GM18507 (cell line): ENCODE measurements around the gene MOCS3.

ENCODE experiments used
- DNase-seq: peaks from one replicate; pipeline ENCODE4 v3.0.0; 2011; ENCODE audit warnings: low read depth; ENCODE audit not compliant: insufficient read length; ENCODE audit errors: extremely low spot score
- FAIRE-seq: peaks from 2 replicates; lab custom pipeline; 2011; peaks lifted over from hg19 to GRCh38; lab: Jason Lieb, UNC

Gene MOCS3, protein sequence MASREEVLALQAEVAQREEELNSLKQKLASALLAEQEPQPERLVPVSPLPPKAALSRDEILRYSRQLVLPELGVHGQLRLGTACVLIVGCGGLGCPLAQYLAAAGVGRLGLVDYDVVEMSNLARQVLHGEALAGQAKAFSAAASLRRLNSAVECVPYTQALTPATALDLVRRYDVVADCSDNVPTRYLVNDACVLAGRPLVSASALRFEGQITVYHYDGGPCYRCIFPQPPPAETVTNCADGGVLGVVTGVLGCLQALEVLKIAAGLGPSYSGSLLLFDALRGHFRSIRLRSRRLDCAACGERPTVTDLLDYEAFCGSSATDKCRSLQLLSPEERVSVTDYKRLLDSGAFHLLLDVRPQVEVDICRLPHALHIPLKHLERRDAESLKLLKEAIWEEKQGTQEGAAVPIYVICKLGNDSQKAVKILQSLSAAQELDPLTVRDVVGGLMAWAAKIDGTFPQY

DNA sequence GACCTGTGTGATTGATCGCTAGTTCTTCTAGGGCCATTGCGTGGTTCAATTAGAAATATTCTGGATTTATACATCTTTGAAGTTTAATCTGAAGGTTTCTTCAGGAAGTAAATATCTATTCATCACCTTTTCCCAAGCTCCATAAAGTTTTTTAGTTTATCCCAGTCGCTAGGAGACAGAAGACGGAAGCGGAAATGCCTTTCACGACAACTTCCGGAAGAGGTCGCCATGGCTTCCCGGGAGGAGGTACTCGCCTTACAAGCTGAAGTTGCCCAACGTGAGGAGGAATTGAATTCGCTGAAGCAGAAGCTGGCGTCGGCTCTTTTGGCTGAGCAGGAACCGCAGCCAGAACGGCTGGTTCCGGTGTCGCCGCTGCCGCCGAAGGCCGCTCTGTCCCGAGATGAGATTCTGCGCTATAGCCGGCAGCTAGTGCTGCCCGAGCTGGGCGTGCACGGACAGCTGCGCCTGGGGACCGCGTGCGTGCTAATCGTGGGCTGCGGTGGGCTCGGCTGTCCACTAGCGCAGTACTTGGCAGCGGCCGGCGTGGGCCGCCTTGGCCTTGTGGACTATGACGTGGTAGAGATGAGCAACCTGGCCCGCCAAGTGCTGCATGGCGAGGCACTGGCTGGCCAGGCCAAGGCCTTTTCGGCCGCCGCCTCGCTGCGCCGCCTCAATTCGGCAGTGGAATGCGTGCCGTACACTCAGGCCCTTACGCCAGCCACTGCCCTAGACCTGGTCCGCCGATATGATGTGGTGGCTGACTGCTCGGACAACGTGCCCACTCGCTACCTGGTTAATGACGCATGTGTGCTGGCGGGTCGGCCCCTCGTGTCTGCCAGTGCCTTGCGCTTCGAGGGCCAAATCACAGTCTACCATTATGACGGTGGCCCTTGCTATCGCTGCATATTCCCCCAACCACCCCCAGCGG is at the start of gene MOCS3:
TSS of gene MOCS3 (plus strand) at position 204 of the 928 bp plus-strand sequence. CDS start at position 229, 25 bp downstream.
- FAIRE-seq: peak; percentile 88
- DNase-seq: peak; percentile 68

DNA sequence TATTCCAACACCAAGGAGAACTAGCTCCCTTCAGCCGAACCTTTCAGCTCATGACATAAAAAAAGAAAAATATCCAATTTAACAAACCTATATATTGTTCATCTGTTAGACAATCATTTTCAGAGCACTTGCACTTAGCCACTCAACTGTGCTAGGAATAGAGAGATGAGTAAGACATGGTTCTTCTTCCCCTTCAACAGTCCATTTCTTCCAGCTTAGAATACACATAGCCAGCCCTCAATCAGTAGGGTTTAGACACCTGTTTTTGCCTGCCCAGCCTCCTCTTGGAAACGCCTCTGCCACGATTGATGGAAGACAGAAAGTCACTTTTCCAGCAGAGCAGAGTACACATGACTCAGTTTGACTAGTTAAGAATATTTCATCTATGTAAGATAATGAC is 49.2 kb upstream of the MOCS3 start:
- FAIRE-seq (no peak), DNase-seq (no peak)

DNA sequence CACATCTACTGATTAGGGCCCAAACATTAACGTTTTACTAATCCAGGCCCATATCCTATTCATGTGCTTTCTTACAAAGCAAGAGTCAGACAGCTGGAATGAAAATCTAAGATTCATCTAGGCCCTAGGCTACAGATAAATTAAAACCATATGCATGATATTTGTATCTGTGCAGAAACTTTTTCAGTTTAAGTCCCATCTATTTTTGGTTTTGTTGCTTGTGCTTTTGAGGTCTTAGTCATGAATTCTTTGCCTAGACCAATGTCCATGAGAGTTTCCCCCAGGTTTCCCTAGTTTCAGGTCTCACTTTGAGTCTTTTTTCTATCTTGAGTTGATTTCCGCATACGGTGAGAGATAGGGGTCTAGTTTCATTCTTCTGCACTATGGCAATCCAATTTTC is 47.6 kb upstream of the MOCS3 start:
- no peak for FAIRE-seq
- no peak for DNase-seq

DNA sequence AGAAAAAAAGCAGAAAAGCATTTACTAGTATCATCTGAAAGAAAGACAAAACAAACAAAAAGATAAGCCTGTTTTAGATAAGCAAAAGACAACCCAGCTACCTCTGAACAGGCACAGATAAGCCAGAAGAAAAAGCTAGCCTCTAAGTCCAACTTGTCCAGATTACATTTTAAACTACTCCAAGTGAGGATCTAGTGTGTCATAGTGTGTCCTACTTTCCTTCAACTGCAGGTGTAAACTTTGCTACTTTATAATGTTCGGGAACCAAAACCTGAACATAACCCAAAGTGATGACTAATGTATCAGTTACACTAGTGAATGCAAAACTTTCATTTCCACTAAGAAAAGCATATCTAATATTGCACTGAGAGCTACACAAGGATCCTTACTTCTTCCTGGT is 46.9 kb upstream of the MOCS3 start:
- FAIRE-seq (no peak), DNase-seq (no peak)

DNA sequence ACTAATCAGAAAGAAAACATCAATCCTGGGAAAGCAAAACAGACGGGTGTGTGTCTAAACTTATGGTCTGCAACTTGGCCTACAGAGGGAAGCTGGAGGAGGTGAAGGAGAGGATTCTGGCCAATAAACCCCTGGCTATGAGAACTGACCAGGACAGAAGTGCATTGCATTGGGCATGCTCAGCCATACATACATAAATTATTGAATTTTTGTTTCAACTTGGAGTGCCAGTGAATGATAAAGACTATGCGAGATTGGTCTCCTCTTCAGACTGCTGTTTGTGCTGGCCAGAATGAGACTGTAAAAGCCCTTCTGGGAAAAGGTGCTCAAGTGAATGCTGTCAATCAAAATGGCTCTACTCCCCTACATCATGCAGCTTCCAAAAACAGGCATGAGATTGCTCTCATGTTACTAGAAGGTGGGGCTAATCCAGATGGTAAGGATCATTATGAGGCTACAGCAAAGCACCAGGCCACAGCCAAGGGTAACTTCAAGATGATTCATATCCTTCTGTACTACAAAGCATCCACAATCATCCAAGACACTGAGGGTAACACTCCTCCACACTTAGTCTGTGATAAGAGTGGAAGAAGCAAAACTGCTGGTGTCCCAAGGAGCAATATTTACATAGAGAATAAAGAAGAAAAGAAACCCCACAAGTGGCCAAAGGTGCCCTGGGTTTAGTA is 44.8 kb upstream of the MOCS3 start:
- no peak for FAIRE-seq
- no peak for DNase-seq

DNA sequence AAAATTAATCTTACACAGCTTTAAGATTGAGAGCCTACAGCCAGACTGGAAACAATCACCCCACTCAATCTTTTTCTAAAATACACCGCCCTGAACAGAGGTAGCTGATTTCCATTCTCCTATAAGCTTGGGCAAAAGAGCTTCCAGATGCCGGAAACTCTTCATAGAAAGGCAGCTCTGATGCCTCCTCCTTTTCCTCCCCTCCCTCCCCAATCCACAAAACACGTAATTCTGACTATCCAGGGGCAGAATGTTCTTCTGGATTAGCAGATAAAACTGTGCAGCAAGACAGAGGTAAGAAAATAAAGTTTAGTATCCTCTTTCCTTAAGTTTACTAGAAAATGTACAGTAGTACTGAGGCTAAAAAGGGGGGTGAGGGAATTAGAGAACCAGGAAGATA is 43.2 kb upstream of the MOCS3 start:
- FAIRE-seq (no peak), DNase-seq (no peak)

DNA sequence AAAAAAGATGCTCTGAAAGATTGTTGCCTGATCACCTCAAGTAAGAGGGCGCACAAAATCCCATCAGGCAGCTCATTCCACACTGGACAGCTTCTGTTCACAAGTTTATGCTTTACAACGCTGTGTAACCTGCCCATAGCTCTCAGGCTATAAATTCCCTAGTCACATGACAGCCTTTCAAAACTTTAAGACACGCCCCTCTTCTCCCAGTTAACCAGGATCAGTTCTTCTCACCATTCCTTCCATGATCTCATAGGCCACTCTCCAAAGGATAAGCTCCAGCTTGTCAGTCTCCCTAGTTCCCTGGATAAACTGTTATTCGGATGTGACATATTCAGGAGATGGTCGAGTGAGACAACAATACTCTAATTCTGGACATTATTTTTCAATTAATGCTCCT is 42.4 kb upstream of the MOCS3 start:
- DNase-seq: no peak
- FAIRE-seq: no peak

DNA sequence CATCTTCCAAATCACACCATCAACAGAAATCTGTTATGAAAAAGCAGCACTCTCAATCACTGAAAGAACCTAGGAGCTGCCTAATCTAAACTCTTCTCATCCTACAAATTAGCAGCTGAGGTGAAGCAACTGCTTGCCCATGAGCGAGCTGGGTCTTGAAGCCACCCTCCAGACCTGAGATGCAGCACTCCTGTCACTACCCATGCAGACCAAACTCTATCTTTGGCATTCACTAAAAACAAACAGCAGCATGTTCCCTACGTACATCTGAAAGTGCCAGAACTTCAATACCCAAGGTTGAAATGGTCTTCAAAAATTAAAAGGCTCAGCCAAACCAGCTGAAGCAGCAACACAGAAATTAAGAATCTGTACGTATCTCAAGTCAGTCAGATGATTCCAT is 41.7 kb upstream of the MOCS3 start:
- DNase-seq (no peak), FAIRE-seq (no peak)

DNA sequence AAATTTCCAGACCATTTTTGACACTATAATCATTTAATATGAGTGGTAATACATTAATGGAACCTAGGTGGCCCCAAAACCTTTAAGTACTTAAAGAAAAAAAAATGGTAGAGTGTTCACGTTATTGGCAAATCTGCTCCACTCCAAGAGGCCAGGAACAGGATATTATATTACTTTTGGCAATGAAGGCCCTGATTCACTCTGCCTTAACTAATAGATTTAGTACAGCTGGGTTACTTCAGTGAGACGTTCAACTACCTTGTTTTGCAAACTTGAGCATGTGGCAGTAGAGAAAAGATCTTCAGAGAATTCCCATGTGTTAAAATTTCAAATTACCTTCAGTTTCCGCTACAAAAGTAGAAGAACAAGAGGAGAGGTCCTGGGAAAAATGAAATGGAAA is 40.2 kb upstream of the MOCS3 start:
- no peak for FAIRE-seq
- no peak for DNase-seq

DNA sequence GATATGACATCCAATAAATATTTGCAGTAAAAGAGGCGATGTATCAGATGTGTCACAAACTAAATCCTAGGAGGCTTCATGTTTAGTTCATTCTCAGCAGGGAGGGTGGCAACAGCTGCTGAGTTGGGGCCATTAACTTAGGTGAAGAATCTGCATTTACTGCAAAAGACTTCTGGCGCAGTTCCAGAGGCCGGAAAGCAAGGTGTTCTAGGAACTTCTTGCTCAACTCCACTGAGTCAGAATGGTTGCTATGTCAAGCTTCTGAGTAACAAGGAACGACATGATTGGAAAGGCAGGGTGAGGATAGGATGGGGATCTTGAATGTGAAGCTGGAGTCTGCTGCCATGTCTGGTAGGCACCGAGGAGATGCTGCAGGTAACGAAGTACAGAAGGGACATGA is 39.1 kb upstream of the MOCS3 start:
- no peak for FAIRE-seq
- no peak for DNase-seq

DNA sequence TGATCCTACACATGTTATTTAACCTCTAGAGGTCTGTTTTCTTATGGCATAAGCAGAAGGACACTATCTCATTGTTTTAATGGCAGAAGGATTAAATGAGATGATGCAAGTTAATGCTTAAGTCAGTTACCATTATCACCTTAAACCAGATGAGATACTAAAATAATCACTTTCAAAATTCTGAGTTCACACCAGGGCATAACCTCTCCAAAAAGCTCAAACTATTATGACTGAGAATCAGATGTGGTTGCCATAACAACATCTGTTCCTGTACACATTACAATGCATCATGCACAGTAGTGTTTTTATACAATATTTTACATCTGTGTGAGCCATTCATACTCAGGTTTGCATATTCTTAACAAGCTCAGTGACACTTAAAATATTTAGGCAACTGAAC is 37.6 kb upstream of the MOCS3 start:
- FAIRE-seq (no peak), DNase-seq (no peak)

DNA sequence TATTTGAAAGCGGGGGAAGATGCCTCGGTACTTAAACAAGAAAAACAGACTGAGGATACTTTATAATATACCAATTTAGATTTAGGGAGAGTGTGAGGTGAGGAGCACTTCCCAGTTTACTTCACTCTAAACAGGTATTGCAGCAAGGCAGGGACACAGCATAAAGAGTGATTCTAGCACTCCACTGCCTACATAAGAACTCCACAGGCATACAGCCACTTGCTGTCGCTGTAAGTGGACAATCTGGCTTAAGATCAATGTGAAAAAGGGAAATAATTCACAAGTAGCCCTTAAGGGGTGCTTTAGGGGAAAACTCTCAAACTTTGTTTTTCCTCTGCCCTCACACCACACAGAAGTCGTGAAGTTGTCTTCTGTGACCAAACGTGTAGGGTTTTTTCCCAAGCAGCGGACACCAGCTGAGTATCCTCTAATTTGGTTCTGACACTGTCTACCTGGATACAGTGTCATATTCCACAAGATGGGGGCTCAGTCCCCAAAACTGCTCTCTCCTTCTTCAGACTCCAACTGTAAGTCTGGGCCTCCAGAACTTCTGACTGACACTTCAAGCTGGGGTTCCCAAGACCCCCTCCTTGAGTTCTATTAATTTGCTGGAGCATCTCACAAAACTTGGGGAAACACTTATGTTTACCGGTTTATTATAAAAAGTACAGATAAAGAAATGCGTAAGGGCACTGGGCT is 36.7 kb upstream of the MOCS3 start:
- DNase-seq (no peak), FAIRE-seq (no peak)

DNA sequence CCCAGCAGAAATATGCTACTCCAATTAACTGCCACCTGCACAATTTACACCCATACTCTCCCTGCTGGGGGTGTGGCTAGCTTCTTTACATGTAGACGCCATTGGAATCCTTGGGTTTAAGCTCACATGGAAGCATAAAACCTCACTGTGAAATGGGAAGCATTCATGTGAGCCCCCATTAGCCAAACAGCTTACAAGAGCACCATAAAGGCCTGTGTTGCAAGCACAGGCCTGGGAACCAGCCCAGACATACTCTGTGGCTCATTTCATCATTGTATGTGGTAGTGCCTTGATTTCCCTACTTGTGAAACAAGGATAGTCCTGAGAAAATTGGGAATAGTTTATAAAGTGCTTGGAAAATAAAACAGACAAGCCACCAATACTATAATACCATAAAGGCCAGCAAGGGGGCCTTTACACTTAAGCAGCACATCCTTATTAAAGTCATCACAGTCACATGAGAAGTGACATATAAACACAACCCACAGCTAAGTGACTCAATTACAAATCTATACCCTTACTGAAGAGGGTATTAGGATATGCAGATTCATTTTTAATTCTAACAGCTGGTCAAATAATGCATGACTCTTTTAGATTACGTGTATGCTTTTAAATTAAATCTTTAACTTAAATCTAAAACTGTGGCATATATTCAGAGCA is 34.2 kb upstream of the MOCS3 start:
- FAIRE-seq: no peak

DNA sequence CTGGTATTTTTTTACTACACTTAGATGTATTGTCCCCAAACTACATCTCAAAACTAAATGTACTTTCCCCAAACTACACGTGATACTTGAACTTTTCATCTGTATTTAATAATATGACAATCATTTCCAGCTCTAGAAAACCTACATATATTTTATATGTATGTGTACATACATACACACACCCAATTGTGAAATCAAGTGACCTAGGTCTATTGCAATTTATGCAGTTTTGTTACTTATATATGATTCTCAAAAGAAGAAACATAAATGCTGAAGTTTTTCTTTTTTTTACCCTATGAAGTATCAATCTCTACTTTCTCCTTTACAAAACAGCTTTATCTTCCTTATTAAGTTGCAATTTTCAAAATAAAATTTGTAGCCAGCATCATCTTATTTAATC is 32.1 kb upstream of the MOCS3 start:
- no peak for FAIRE-seq
- DNase-seq: no peak

More for the DNA sequence above, 34.2 kb upstream of the MOCS3 start:
- no peak for DNase-seq

DNA sequence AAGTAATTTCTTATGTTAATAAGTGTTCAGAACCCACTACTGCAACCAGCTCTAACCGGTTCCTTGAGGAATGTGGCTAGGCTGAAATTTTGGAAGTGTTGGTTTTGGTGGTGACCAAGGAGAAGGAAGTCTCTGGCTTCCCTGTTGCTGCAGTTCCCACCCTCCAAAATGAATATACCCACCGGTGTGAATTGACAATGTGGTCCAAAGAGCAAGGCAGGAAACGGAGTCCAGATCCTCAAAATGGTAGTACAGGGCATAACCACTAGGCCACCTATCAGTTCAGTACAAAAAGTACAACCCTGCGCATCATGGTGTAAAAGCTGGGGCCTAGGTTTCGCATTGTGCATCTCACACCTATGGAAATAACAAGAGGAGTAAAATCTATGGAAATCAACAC is 30.1 kb upstream of the MOCS3 start:
- no peak for FAIRE-seq
- no peak for DNase-seq

DNA sequence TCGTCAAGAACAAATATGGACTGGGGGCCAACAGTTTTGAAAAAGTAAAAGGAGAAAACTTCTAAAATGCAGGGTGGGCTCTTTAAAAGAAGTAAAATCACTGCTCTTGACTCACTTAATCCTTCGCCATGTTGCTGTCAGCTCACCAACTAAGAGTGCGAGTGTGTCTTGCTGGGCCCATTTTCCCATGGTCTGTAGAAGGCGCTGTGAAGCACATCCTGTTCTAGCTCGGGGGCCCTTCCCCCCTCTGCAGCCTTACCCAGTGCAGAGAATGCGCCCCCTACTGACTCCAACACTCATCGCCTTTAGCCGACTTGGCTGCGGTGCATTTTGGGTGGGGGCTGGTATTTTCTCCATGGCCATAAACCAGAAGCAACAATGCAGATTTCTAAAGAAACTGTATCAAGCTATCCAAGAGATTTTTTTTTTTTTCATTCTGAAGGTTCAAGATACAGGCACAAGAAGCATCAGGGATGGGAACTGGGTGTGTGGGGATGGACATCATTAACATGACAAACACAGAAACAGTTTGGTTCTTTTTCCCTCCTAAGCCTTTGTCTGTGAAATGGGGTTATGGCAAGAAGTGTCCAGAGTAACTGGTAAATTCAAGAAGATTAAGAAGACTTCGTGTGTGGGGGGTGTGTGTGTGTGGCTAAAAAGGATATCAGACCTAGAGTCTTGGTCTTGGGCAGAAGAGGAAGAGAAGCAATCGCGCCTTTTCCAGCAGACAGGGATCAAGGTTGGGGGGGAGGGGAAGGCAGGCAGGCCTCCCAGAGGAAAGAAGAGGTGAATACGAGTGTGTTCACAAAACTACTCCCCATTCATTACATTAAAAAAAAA is 29.1 kb upstream of the MOCS3 start:
- FAIRE-seq: peak; percentile 89
- DNase-seq: peak; percentile 65

DNA sequence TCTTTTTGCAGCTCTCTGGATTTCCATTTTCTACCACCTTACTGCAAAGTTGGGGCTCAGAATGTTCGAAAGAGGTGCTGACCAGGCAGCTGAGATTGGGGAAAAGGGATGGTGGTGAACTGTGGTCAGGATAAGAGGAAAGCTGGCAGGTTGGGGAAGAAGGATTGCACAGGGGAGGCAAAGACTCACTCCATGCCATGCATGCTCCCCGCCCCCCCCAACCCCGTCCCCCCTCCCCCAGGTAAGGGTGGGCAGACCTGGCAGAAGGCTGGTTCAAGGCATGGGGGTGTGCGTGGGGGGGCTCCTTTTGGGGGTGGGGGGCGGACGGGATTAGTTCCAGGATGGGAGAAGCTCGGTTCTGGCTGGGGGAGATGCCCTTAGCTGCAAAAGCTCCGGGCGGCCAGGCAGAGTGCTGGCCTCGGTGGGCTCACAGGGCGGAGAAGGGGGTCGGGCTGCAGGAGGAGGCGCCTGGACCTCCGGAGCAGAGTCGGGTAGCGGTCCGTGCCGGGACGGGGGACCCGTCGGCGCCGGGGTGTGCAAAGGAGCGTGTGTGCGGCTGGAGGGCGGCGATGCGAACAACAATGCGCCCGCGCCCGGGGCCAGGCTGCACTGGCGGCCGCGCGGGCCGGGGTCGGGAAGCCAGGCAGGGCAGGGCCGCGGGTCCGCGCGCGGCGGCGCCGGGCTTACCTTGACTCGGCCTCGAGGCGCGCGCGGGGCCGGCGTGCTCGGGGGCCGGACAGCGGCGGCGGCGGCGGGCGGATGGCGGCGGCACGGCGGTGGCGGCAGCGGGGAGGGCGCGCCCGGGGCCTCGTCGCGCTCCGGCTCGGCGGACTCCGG is 28.3 kb upstream of the MOCS3 start:
- FAIRE-seq (no peak), DNase-seq (no peak)
